ENCODE results near the gene SINHCAF.

SINHCAF gene

DNA sequence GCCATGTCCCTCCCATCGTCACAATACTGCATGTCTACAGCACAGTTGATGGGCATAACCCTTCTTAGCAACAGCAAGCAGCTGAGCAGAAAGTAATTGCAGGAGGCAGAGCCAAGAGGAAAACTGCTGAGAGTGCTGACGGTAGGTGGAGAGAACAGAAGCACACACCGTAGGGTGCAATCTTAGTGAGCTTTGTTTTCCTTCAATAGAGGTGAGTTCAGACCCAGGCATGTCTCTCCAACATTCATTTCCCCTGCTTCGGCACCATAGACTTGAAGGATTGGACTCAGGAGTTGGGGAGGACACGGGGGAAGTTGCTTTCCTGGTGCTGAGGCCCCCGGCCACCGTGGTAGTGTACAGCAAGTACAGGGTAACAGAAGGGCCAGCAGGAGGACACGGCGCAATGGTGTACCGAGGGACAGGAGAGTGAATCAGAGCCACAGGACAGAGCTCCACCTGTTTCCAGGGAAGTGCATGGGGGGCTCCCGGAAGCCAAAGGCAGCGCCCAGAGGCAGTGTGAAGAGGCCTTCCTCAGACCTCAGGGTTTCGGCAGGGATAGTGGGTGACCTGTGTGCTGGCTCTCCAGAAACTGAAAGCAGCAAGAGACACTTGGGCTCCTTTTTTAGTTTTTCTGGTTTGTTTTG is 36.3 kb upstream of the SINHCAF start:
- Histone ChIP-seq H3K27ac (ENCODE audit: low read depth, low read length) (no peak overlapping the region), H3F3A (ENCODE audit: control insufficient read depth, insufficient read depth) (no peaks in the 10 kb centered on the region), H3K79me2 (ENCODE audit: control insufficient read depth, low read length) (no peaks in the 10 kb centered on the region), H3K4me2 (ENCODE audit: low read length) (peak overlapping the region; percentile 54), H3K4me1 (ENCODE audit: control insufficient read depth, low read length) (peaks cover 18% of the 10 kb centered on the region), H3K27me3 (ENCODE audit: control insufficient read depth, low read length) (no peaks in the 10 kb centered on the region), H4K20me1 (ENCODE audit: control insufficient read depth, insufficient read depth, low read depth, low read length) (no peaks in the 10 kb centered on the region), H3K4me3 (ENCODE audit: low read length) (no peak overlapping the region), H3K9me2 (replicated peaks; ENCODE audit: control insufficient read depth, low read length) (no peaks in the 10 kb centered on the region), H3K9me3 (ENCODE audit: control insufficient read depth, insufficient read depth, low read length) (no peaks in the 10 kb centered on the region), H3K36me3 (ENCODE audit: control insufficient read depth, low read length) (no peaks in the 10 kb centered on the region)
- TF ChIP-seq, protein P1, sequence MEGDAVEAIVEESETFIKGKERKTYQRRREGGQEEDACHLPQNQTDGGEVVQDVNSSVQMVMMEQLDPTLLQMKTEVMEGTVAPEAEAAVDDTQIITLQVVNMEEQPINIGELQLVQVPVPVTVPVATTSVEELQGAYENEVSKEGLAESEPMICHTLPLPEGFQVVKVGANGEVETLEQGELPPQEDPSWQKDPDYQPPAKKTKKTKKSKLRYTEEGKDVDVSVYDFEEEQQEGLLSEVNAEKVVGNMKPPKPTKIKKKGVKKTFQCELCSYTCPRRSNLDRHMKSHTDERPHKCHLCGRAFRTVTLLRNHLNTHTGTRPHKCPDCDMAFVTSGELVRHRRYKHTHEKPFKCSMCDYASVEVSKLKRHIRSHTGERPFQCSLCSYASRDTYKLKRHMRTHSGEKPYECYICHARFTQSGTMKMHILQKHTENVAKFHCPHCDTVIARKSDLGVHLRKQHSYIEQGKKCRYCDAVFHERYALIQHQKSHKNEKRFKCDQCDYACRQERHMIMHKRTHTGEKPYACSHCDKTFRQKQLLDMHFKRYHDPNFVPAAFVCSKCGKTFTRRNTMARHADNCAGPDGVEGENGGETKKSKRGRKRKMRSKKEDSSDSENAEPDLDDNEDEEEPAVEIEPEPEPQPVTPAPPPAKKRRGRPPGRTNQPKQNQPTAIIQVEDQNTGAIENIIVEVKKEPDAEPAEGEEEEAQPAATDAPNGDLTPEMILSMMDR (IDR thresholded peaks at IDR 0.05; ENCODE audit: low read depth, low read length, poor library complexity, severe bottlenecking), result no peak
- TF ChIP-seq EZH2phosphoT487 (IDR thresholded peaks at IDR 0.05; ENCODE audit: borderline replicate concordance, low read length), result no peak

DNA sequence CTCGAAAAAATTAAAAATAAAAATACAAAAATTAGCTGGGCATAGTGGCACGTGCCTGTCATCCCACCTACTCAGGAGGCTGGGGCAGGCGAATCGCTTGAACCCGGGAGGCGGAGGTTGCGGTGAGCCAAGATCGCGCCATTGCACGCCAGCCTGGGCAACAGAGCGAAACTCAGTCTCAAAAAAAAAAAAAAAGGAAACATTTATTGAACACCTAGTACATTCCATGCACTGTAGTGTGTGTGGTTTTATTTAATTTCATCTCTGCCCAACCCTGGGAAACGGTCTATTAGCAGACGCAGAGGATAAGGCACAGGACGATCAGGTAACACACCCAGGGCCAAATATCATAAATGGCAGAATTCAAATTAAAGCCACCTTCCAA is 35.8 kb upstream of the SINHCAF start:
- no peak for TF ChIP-seq EZH2phosphoT487 (IDR thresholded peaks at IDR 0.05; ENCODE audit: borderline replicate concordance, low read length)
- TF ChIP-seq, protein P1 (IDR thresholded peaks at IDR 0.05; ENCODE audit: low read depth, low read length, poor library complexity, severe bottlenecking), result no peak

DNA sequence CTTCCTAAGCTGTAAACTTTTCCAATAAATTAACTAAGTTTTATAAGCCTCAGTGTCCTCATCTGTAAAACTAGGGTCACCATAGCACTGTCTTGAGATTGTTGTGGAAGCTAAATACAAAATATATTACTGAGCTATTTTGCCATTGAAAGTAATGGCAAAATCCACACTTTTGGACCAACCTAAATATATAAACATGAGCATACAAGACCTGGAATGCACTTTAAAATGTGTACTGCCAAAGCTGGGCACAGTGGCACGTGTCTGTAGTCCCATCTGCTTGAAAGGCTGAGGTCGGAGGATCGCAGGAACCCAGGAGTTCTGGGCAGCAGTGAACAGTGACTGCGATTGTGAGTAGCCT is 29.8 kb upstream of the SINHCAF start:
- Histone ChIP-seq H3K27me3 (ENCODE audit: control insufficient read depth, low read length) (no peaks in the 10 kb centered on the region), H3K79me2 (ENCODE audit: control insufficient read depth, low read length) (no peaks in the 10 kb centered on the region), H4K20me1 (ENCODE audit: control insufficient read depth, insufficient read depth, low read depth, low read length) (no peaks in the 10 kb centered on the region), H3K4me2 (ENCODE audit: low read length) (no peak overlapping the region), H3K9me2 (replicated peaks; ENCODE audit: control insufficient read depth, low read length) (no peaks in the 10 kb centered on the region), H3K4me1 (ENCODE audit: control insufficient read depth, low read length) (peaks cover 10% of the 10 kb centered on the region), H3K36me3 (ENCODE audit: control insufficient read depth, low read length) (no peaks in the 10 kb centered on the region), H3K27ac (ENCODE audit: low read depth, low read length) (no peak overlapping the region), H3F3A (ENCODE audit: control insufficient read depth, insufficient read depth) (no peaks in the 10 kb centered on the region), H3K4me3 (ENCODE audit: low read length) (no peak overlapping the region), H3K9me3 (ENCODE audit: control insufficient read depth, insufficient read depth, low read length) (no peaks in the 10 kb centered on the region)
- TF ChIP-seq, protein P1 (IDR thresholded peaks at IDR 0.05; ENCODE audit: low read depth, low read length, poor library complexity, severe bottlenecking), result no peak

More for the DNA sequence above, 35.8 kb upstream of the SINHCAF start:
- Histone ChIP-seq H3K4me3 (ENCODE audit: low read length) (no peak overlapping the region), H3K27ac (ENCODE audit: low read depth, low read length) (no peak overlapping the region), H3K79me2 (ENCODE audit: control insufficient read depth, low read length) (no peaks in the 10 kb centered on the region), H4K20me1 (ENCODE audit: control insufficient read depth, insufficient read depth, low read depth, low read length) (no peaks in the 10 kb centered on the region), H3K4me1 (ENCODE audit: control insufficient read depth, low read length) (peaks cover 18% of the 10 kb centered on the region), H3K4me2 (ENCODE audit: low read length) (no peak overlapping the region), H3F3A (ENCODE audit: control insufficient read depth, insufficient read depth) (no peaks in the 10 kb centered on the region), H3K9me2 (replicated peaks; ENCODE audit: control insufficient read depth, low read length) (no peaks in the 10 kb centered on the region), H3K27me3 (ENCODE audit: control insufficient read depth, low read length) (no peaks in the 10 kb centered on the region), H3K9me3 (ENCODE audit: control insufficient read depth, insufficient read depth, low read length) (no peaks in the 10 kb centered on the region), H3K36me3 (ENCODE audit: control insufficient read depth, low read length) (no peaks in the 10 kb centered on the region)
